ENCODE data around the gene ARHGEF3.

Gene ARHGEF3

DNA sequence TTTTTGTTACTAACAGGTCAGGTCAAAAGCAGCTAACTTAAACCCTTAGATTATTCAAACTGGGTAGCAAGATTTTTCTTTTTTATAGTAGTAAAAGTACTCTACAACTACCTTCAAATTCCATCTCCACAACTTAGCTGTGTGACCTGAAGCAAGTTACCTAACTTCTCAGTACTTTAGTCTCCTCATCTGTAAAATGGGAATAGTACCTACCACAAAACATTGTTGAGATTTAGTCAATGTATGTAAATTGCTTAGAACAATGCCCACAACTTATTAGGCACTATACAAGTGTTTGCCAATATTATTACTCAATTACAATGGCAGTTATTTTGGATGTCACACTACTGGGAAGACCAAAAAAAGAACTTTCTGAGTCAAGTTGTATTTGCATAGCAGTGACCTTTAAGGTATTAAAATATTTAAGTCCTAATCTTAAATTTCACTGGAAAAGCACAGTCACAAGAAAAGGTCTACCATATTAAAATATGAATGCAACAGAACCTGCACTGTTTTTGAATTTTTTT, 121.6 kb downstream of the ARHGEF3 start:
- H3K4me2 ChIP-seq (ENCODE audit: low read length), result peak overlapping the region; percentile 73
- H3K4me1 ChIP-seq (ENCODE audit: control insufficient read depth, low read length), result peaks cover 40% of the 10 kb centered on the region
- no peak overlapping the region for H3K27ac ChIP-seq (ENCODE audit: low read depth, low read length)
- H3K36me3 ChIP-seq (ENCODE audit: control insufficient read depth, low read length), result peaks cover 76% of the 10 kb centered on the region
- peaks cover 78% of the 10 kb centered on the region for H3K79me2 ChIP-seq (ENCODE audit: control insufficient read depth, low read length)
- peak overlapping the region; percentile 85 for H3K4me3 ChIP-seq (ENCODE audit: low read length)
- H4K20me1 ChIP-seq (ENCODE audit: control insufficient read depth, insufficient read depth, low read depth, low read length), result 0 out of 2 replicates have a peak, but pooled peaks cover 12% of the 10 kb centered on the region
- H3K9me2 ChIP-seq (replicated peaks; ENCODE audit: control insufficient read depth, low read length), result no peaks in the 10 kb centered on the region
- H3K9me3 ChIP-seq (ENCODE audit: control insufficient read depth, insufficient read depth, low read length), result peaks cover 7% of the 10 kb centered on the region
- no peaks in the 10 kb centered on the region for H3K27me3 ChIP-seq (ENCODE audit: control insufficient read depth, low read length)
- TF ChIP-seq EZH2phosphoT487 (IDR thresholded peaks at IDR 0.05; ENCODE audit: borderline replicate concordance, low read length), result no peak
- no peak for TF ChIP-seq CTCF (IDR thresholded peaks at IDR 0.05; ENCODE audit: low read depth, low read length, poor library complexity, severe bottlenecking)
- H3F3A ChIP-seq (ENCODE audit: control insufficient read depth, insufficient read depth), result no peaks in the 10 kb centered on the region; the same call in 1 of the 2 replicates
